HepG2 (cell line): ENCODE measurements around the gene KRTAP10-9. TPM values are rescaled to one million over a fixed set of nuclear protein-coding genes. Genes with fewer than 3 reads are reported as not detected.
A peak's percentile ranks its signal among the peaks of the same experiment; 100 is the strongest.

ENCODE experiments used
- EP300 ChIP-seq, 3 experiments: sonication (generic) in 1 of 3; formaldehyde crosslinking in 1 of 3; IDR thresholded peaks; 2 replicates each; pipeline versions ENCODE4 v1.5.1 to v1.6.1; 2011 to 2020; ENCODE audit warnings: low read depth in 2 of 3, low read length in 2 of 3, borderline replicate concordance in 1 of 3, improper control_type of control experiment in 1 of 3, mild to moderate bottlenecking in 1 of 3, missing genetic modification reagents in 1 of 3, moderate library complexity in 1 of 3
- KDM3A ChIP-seq: IDR thresholded peaks from 2 replicates; pipeline ENCODE4 v1.6.1; 2018; ENCODE audit warnings: low read depth, missing compliant biosample characterization
- KDM5A ChIP-seq: fragments of 200-600 bp; sonication (generic); IDR thresholded peaks from 2 replicates; pipeline ENCODE4 v1.7.0; 2018; ENCODE audit warnings: antibody characterized with exemption, mild to moderate bottlenecking, low read length, borderline replicate concordance
- PITX1 ChIP-seq: sonication (generic); formaldehyde crosslinking; IDR thresholded peaks from 2 replicates; pipeline ENCODE4 v1.5.1; 2020; ENCODE audit warnings: mild to moderate bottlenecking, missing genetic modification reagents
- POLR2G ChIP-seq: fragments of 200-400 bp; formaldehyde crosslinking; IDR thresholded peaks from 2 replicates; pipeline ENCODE4 v1.6.1; 2018; ENCODE audit warnings: mild to moderate bottlenecking, low read depth, low read length, moderate library complexity
- RFX5 ChIP-seq: IDR thresholded peaks from 2 replicates; pipeline ENCODE4 v1.6.1; 2011; ENCODE audit warnings: low read depth, low read length, improper control_type of control experiment
- SAP130 ChIP-seq: IDR thresholded peaks from 2 replicates; pipeline ENCODE4 v1.6.1; 2016; ENCODE audit warnings: low read depth
- SRY ChIP-seq: sonication (generic); formaldehyde crosslinking; IDR thresholded peaks from 2 replicates; pipeline ENCODE4 v1.8.0; 2022; ENCODE audit warnings: mild to moderate bottlenecking, missing genetic modification reagents
- STAG1 ChIP-seq: sonication (generic); formaldehyde crosslinking; IDR thresholded peaks from 2 replicates; pipeline ENCODE4 v1.4.0; 2020; ENCODE audit warnings: missing genetic modification reagents
- ZNF12 ChIP-seq: sonication (generic); formaldehyde crosslinking; IDR thresholded peaks from 2 replicates; pipeline ENCODE4 v1.5.0; 2020; ENCODE audit warnings: missing genetic modification reagents
- ZNF205 ChIP-seq: IDR thresholded peaks from 2 replicates; pipeline ENCODE4 v1.6.1; 2018; ENCODE audit warnings: missing biosample characterization, missing genetic modification reagents
- ZNF34 ChIP-seq: sonication (generic); formaldehyde crosslinking; IDR thresholded peaks from 2 replicates; pipeline ENCODE4 v1.4.0; 2020; ENCODE audit warnings: mild to moderate bottlenecking, missing genetic modification reagents, borderline replicate concordance
- ZNF547 ChIP-seq: sonication (generic); formaldehyde crosslinking; IDR thresholded peaks from 2 replicates; pipeline ENCODE4 v1.5.1; 2020; ENCODE audit warnings: mild to moderate bottlenecking, missing genetic modification reagents
- ZNF75D ChIP-seq: sonication (generic); formaldehyde crosslinking; IDR thresholded peaks from 2 replicates; pipeline ENCODE4 v1.8.1; 2023; ENCODE audit warnings: missing genetic modification reagents, mild to moderate bottlenecking, borderline replicate concordance
- ZNF772 ChIP-seq: sonication (generic); formaldehyde crosslinking; IDR thresholded peaks from 2 replicates; pipeline ENCODE4 v1.5.0; 2020; ENCODE audit warnings: mild to moderate bottlenecking, missing genetic modification reagents
- ZNF792 ChIP-seq: IDR thresholded peaks from 2 replicates; pipeline ENCODE4 v1.6.1; 2016
- polyA plus RNA-seq, 8 experiments: library from polyadenylated mRNA; depleted of rRNA in 3 of 8; stranded (reverse) in 7 of 8; unstranded in 1 of 8; fragments of >200 nt; fragmentation: Illumina TruSeq in 4 of 8; extraction: Trizol in 4 of 8; gene quantifications; 2 replicates each; pipeline versions ENCODE4 v1.2.1 to v1.2.3, GENCODE V29; 2011 to 2016; ENCODE audit warnings: low read depth in 4 of 8, missing spikeins in 1 of 8, mixed read lengths in 1 of 8; ENCODE audit not compliant: insufficient read depth in 1 of 8
- total RNA-seq, 5 experiments: library from RNA; depleted of rRNA; stranded (reverse); fragments of >200 nt; fragmentation: Illumina TruSeq; extraction: Trizol; gene quantifications; 2 replicates each; pipeline ENCODE4 v1.2.3, GENCODE V29; 2016; ENCODE audit warnings: low read depth in 1 of 5
- TF ChIP-seq, protein P1 (sequence below): sonication (generic); formaldehyde crosslinking; IDR thresholded peaks from 2 replicates; pipeline ENCODE4 v1.8.0; 2022; ENCODE audit warnings: mild to moderate bottlenecking, missing genetic modification reagents, borderline replicate concordance
- TF ChIP-seq, protein P2 (sequence below): sonication (generic); formaldehyde crosslinking; IDR thresholded peaks from 2 replicates; pipeline ENCODE4 v1.4.0; 2020; ENCODE audit warnings: missing genetic modification reagents, borderline replicate concordance
- TF ChIP-seq, protein P3 (sequence below): sonication (generic); formaldehyde crosslinking; IDR thresholded peaks from 2 replicates; pipeline ENCODE4 v1.5.0; 2020; ENCODE audit warnings: mild to moderate bottlenecking, missing genetic modification reagents
- TF ChIP-seq, protein P4 (sequence below): sonication (generic); formaldehyde crosslinking; IDR thresholded peaks from 2 replicates; pipeline ENCODE4 v1.4.0; 2020; ENCODE audit warnings: mild to moderate bottlenecking, missing genetic modification reagents, borderline replicate concordance

The KRTAP10-9 gene
- total and polyA plus RNA-seq, 2 of the 13 experiments (the other 11 are each of a cell fraction or from before 2014, with no cell fraction given): not detected

DNA sequence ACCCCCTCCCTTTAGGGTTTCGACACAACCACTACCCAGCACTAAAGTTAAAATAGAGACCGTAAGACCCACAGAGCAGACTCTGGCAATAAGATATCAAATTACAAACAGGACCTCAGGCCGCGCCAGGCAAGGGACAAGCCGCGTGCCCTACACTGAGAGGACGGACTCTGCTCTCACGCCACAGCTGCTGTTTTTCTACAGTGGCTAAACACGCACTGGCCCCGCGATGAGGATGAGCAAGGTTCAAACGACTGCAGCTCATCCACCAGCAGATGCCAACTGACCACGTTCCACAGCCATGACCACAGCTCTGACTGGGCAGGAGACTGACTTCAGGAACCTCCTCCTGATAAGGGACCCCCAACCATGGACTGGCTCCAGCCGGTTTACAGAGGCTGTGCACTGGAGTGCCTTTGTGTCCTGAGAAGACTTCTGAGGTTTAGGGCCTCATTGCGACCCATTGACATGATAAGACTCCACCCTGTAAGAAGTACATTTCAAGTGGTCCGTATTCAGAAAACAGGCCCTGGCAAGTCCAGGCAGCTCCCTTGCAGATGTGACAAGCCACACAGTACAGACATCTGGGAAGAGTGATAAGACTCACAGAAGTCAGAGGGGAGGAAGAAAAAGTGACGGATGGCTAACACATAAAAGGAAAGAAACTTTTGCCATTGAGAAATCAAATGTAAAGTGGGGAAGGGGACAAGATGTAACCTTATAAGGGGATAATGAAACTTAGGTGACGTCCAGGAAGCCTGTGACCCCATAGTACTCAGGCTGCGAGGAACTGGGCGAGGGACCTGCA, 33.1 kb upstream of the KRTAP10-9 start (continued):
- TF ChIP-seq EP300 (IDR thresholded peaks at IDR 0.05; ENCODE audit: low read depth in 2 of 2, low read length in 2 of 2): peak in 1 of 2 experiments; percentile 69; a peak in 1 of 4 replicates
- peak; percentile 76 for TF ChIP-seq EP300 (CRISPR knock-in tag; IDR thresholded peaks at IDR 0.05; ENCODE audit: borderline replicate concordance)
- peak; percentile 69; the same call in 1 of the 2 replicates for TF ChIP-seq ZNF205 (CRISPR knock-in tag)
- TF ChIP-seq SAP130: peak; percentile 76
- TF ChIP-seq ZNF792 (CRISPR knock-in tag): 0 out of 2 replicates have a peak, but pooled peaks have one; percentile 82
- peak; percentile 16; the same call in 1 of the 2 replicates for TF ChIP-seq STAG1 (CRISPR knock-in tag)
- no peak for TF ChIP-seq ZNF12 (CRISPR knock-in tag)
- TF ChIP-seq, protein P1, sequence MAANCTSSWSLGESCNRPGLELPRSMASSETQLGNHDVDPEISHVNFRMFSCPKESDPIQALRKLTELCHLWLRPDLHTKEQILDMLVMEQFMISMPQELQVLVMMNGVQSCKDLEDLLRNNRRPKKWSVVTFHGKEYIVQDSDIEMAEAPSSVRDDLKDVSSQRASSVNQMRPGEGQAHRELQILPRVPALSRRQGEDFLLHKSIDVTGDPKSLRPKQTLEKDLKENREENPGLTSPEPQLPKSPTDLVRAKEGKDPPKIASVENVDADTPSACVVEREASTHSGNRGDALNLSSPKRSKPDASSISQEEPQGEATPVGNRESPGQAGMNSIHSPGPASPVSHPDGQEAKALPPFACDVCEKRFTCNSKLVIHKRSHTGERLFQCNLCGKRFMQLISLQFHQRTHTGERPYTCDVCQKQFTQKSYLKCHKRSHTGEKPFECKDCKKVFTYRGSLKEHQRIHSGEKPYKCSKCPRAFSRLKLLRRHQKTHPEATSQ (CRISPR knock-in tag): no peak
- TF ChIP-seq ZNF75D (CRISPR knock-in tag): no peak
- TF ChIP-seq ZNF34 (CRISPR knock-in tag): no peak
- TF ChIP-seq, protein P2, sequence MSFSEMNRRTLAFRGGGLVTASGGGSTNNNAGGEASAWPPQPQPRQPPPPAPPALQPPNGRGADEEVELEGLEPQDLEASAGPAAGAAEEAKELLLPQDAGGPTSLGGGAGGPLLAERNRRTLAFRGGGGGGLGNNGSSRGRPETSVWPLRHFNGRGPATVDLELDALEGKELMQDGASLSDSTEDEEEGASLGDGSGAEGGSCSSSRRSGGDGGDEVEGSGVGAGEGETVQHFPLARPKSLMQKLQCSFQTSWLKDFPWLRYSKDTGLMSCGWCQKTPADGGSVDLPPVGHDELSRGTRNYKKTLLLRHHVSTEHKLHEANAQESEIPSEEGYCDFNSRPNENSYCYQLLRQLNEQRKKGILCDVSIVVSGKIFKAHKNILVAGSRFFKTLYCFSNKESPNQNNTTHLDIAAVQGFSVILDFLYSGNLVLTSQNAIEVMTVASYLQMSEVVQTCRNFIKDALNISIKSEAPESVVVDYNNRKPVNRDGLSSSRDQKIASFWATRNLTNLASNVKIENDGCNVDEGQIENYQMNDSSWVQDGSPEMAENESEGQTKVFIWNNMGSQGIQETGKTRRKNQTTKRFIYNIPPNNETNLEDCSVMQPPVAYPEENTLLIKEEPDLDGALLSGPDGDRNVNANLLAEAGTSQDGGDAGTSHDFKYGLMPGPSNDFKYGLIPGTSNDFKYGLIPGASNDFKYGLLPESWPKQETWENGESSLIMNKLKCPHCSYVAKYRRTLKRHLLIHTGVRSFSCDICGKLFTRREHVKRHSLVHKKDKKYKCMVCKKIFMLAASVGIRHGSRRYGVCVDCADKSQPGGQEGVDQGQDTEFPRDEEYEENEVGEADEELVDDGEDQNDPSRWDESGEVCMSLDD (CRISPR knock-in tag): no peak
- peak; percentile 73 for TF ChIP-seq ZNF547 (CRISPR knock-in tag)
- TF ChIP-seq, protein P3, sequence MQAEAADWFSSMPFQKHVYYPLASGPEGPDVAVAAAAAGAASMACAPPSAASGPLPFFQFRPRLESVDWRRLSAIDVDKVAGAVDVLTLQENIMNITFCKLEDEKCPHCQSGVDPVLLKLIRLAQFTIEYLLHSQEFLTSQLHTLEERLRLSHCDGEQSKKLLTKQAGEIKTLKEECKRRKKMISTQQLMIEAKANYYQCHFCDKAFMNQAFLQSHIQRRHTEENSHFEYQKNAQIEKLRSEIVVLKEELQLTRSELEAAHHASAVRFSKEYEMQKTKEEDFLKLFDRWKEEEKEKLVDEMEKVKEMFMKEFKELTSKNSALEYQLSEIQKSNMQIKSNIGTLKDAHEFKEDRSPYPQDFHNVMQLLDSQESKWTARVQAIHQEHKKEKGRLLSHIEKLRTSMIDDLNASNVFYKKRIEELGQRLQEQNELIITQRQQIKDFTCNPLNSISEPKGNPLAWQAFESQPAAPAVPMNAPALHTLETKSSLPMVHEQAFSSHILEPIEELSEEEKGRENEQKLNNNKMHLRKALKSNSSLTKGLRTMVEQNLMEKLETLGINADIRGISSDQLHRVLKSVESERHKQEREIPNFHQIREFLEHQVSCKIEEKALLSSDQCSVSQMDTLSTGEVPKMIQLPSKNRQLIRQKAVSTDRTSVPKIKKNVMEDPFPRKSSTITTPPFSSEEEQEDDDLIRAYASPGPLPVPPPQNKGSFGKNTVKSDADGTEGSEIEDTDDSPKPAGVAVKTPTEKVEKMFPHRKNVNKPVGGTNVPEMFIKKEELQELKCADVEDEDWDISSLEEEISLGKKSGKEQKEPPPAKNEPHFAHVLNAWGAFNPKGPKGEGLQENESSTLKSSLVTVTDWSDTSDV: no peak
- TF ChIP-seq KDM5A: no peak
- TF ChIP-seq ZNF772 (CRISPR knock-in tag): peak; percentile 82
- TF ChIP-seq POLR2G: no peak
- TF ChIP-seq PITX1 (CRISPR knock-in tag): peak; percentile 87
- TF ChIP-seq SRY (CRISPR knock-in tag): no peak
- TF ChIP-seq, protein P4, sequence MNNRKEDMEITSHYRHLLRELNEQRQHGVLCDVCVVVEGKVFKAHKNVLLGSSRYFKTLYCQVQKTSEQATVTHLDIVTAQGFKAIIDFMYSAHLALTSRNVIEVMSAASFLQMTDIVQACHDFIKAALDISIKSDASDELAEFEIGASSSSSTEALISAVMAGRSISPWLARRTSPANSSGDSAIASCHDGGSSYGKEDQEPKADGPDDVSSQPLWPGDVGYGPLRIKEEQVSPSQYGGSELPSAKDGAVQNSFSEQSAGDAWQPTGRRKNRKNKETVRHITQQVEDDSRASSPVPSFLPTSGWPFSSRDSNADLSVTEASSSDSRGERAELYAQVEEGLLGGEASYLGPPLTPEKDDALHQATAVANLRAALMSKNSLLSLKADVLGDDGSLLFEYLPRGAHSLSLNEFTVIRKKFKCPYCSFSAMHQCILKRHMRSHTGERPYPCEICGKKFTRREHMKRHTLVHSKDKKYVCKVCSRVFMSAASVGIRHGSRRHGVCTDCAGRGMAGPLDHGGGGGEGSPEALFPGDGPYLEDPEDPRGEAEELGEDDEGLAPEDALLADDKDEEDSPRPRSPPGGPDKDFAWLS (CRISPR knock-in tag): no peak
- TF ChIP-seq KDM3A: peak; percentile 24; the same call in 1 of the 2 replicates
- no peak for TF ChIP-seq RFX5
